ENCODE data around the gene SESN1.
"Not testable (repeated sequence)": the region's sequence is repeated elsewhere in the genome, so short reads cannot be mapped to it uniquely, and the experiment has no call there.

SESN1 gene

DNA sequence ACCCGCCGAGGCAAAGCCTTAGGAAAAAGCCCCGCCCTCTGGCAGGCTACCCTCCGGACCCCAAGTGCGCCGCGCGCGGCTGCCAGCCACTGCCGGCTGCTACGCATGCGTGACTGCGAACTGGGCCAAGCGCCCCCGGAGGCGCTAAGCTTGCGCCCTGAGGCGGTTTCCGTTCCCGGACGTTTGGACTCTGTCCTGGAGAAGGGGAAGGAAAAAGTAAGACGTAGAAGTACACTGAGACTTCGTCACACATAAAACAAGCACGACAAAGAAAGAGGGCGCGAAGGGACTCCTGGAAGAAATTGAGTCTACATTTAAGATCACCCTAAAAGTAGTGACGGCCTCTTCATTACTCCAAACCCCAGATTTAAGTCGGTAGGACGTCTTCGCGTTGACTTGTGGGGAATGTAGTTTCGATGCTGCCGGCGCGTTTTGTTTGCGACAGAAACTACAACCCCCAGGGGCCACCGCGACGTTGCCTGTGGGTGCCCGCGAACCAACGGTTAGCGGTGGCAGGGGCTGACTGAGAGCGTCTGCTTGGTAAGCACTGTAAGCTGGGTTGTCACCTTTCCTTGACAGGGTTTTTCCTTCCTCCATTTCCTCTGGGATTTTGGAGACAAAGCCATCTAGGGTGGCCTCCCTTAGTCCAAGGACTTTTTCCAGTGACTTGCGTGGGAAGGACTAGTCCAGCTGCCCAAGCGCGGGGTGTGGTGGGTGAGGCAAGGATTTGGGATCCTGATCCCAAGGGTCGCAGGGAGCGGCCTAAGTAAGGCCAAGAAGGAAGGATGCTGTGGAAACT, 589 bp upstream of the SESN1 start, which contains the start of gene CEP57L1:
Gene CEP57L1 (plus strand): TSS at position 472 of the 799 bp plus-strand sequence. CDS start 49,715 bp downstream, outside the sequence.
- DNase-seq (ENCODE audit: low spot score) = peak; percentile 98

DNA sequence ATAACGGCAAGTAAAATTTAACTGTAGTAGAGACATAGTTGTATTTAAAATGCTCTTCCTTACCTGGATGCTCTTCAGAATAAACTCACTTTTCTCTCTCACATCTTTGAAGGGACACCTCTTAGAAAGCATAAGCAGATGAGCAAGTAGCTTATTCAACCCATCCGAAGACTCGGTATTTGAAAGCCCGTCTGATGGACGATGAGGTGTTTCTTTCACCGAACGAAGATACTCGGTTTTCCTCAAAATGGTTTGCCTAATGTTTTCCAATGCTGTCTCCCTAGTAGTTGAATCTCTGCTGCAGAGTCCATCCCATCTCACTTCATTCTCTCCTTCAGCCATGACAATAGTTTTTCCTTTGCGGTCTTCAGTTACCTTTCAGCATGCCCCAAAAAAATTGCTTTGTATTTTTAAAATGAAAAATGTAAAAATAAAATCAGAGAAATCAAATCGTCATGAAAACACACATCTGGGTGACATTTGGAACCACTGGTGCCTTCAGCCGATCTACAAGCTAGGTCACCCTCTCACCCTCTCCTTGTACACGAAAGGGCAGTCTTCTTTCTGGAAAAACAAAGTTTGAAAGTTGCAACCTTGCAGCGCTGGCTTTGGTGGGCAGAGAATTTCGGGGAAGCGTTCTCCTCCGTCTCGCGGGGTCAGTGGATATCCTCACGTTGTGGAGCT, 772 bp downstream of the SESN1 start:
- DNase-seq (ENCODE audit: low spot score) = peak; percentile 65

DNA sequence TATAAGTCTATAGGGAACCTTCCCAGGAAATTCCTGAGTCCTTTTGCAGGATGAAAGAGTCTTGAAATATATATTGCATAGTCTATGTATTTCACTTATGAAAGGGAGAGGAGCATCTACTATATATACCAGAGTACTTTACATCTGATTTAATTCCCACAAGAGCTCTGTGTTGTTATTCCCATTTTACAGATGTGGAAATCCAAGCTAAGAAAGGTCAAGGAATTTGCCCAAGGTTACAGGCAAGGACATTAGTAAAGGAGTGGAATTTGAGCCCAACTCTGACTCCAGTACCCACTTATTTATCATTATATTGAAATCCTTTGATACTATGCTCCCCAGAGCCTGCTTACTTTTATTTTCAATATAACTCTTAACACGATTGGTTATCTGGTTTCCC, 2.6 kb downstream of the SESN1 start:
- DNase-seq (ENCODE audit: low spot score) = no peak

DNA sequence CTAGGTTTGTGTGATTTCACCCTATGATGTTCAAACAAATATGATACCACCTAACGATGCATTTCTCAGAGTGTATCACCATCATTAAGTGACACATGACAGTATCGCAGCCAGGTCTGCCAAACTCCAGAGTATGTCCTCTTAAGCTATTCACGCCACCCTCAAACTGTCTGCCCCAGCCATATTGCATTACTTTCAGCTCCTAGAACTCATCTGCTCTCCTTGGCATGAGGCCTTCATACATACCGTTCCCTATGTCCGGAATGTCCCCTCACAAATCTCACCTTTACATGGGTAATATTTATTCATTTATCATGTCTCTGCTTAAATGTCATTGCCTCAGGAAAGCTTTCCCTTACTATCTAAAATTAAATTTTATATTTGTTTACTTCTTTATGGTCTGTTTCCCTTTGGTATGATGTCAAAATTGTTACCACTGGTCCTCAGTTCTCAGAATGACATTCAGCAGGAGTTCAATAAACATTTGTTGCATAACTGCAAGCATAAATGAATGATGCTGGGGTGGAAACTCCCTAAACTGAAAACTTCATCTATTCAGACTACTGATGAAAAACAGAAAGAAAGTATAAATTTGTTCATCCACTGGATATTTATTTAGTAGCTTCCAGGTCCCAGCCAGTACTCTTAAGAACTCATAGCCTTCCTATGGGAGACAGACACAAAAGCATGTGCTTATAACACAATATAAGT, 3.2 kb downstream of the SESN1 start:
- DNase-seq (ENCODE audit: low spot score) = no peak

DNA sequence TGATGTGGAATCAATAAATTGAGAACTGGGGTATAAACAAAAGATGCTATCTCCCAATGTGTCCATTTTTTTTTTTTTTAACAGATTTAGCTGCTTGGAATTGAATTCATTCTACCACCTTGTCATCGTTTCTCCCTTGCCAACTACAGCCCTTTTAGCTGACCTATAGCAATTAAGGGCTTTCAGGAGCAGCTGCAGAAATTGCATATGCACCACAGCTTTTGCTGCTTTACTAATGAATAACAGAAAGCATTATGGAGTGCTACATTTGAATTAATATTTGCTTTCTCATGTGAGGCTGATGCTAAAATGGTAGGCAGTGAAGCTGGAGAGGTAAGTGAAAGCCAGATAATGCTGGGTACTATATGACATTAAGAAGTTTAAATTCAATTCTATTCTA, 5.7 kb downstream of the SESN1 start:
- DNase-seq (ENCODE audit: low spot score) = no peak

DNA sequence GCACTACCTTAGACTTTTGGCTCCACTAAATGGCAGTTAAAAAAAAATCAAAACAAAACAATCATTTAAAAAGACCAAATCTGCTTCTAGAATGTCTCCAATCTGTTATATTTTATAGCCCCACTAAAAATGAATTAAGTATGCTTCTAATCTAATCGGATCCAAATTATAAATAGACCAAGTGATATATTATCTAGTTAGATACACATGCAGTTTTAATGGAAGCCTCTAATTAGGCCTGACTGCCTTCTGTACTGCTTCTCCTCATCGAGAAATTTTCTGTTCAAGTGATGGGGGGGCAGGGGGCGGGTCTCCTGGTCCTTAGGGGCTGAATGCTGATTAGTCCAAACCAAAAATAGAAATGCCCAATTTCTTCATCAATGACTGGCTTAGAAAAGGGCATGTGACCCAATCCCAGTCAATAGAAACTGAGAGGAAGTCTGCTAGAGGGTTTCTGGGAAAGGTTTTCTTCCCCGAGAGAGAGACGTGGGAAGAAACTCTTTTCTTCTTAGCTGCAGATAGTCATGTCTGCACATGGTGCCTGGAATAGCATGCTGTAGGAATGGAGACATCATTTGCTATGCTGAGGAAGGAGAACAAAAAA, 6.9 kb downstream of the SESN1 start:
- DNase-seq (ENCODE audit: low spot score) = peak; percentile 42

DNA sequence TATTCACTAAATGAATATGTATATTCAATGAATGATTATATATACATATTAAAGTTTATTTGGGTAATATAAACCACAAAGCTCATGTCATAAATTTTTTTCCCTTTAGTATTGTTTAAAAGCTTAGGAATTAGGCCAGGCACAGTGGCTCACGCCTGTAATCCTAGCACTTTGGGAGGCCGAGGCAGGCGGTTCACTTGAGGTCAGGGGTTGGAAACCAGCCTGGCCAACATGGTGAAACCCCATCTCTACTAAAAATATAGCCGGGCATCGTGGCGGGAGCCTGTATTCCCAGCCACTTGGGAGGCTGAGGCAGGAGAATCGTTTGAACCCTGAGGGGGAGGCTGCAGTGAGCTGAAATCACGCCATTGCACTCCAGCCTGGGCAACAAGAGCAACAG, 10.5 kb downstream of the SESN1 start:
- DNase-seq (ENCODE audit: low spot score) = not testable (repeated sequence)

DNA sequence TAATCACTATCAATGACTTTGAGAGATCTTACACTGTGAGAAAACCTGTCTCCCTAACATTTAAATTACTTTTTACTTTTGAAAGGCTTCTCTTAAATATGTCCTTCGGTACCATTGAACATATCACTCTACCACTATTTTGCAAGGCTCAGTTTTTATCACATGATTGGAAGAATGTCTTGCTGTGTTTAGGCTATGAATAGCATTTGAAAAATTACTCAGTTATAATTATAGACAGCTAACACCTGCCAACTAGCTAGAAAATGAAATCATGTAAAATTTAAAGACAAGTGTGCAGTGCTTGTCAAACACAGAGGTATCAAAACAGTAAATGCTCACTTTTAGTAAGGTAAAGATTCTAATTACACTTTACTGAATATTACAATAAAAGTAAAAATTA, 11.0 kb downstream of the SESN1 start:
- DNase-seq (ENCODE audit: low spot score) = no peak

DNA sequence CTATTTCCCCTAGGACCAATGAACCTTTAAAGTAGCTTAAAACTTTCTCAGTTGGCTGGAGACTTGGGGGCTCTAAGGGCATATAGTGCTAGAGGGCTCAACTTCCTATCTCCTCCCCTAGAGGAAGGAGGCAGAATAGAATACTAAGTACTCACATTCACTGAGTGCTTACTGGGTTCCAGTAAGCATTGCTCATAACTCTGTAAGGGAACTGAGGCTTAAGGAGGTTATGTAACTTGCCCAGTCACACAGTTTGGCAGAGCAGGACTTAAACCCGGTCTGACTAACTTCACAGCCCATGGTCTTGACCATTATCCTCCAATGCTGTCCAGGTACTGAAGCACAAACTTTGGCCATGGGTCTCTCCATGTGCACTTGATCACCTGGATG, 12.5 kb downstream of the SESN1 start:
- DNase-seq (ENCODE audit: low spot score) = no peak

DNA sequence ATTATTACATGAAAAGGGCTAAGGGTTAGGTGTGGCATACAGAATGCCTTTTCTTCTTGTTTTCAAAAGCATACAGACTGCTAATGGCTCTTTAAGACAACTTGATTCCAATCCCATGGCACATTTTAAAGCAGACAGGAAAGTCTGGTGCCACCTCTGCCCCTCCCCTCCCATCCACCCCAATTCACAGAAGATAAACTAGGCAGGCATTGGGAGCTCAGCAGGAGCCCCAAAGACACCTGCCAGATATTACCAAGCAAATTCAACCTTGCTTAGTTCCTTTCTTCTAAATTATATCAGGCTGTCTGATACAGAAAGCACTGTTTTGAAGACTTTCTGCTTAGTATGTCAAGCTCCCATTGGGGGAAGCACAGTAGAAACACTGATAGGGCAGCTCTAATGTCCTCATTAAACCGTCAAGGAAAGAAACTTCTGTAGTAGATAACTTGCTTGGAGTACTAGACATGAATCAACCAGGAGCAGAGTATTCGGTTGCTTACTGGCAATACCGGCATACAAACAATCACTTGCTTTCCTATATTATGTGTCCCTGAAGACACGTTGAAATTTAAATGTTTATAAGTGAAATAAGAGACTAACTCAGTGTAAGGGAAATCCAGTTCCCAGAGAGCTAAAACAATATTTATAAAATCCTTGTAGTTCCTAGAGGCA, 13.0 kb downstream of the SESN1 start:
- DNase-seq (ENCODE audit: low spot score) = no peak

DNA sequence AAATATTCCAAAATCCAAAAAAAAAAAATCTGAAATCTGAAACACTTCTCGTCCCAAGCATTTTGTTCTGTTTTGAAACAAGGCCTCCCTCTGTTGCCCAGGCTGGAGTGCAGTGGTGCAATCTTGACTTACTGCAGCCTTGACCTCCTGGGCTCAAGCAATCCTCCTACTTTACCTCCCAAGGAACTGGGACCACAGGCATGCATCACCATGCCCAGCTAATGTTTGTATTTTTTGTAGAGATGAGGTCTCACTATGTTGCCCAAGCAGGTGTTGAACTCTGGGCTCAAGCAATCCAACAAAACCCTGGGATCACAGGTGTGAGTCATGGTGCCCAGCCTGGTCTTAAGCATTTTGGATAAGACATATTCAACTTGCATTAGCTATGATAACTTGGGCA, 13.6 kb downstream of the SESN1 start:
- DNase-seq (ENCODE audit: low spot score) = no peak

DNA sequence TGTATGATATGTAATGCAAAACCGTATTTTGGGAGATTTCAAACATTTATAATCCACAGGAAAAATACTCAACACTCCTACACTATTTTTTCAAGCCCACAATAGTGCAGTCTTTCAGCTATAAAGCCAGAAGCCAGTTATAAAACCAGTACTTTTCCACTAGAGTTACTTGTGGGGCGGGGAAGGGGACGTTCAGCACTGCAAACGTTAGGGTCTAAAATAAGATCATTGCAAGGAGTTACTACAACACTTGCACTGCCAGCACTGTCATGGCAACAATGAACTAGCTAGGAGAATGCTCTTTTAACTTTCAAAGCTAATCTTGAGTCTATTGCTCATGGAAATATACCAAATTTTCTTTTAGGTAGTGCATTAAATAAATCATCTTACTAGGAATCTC, 14.7 kb downstream of the SESN1 start:
- DNase-seq (ENCODE audit: low spot score) = no peak

DNA sequence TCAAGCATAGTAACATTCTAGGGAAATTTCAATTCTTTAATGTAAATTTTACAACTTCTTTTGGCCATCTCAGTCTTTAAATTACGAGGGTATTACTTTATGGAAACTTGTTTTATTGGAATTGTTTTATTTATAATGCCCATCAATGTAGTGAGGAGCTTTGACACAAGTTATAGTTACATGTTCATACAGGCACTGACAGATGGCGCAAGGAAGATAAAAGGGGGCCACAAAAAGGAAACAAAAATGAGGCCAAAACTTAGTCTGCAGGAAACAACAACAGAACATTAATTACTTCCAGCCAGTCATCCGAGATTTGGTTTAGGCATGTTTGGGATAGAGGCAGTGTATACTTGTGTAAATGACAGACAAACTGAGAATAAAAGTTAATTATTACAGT, 18.3 kb downstream of the SESN1 start:
- DNase-seq (ENCODE audit: low spot score) = no peak

DNA sequence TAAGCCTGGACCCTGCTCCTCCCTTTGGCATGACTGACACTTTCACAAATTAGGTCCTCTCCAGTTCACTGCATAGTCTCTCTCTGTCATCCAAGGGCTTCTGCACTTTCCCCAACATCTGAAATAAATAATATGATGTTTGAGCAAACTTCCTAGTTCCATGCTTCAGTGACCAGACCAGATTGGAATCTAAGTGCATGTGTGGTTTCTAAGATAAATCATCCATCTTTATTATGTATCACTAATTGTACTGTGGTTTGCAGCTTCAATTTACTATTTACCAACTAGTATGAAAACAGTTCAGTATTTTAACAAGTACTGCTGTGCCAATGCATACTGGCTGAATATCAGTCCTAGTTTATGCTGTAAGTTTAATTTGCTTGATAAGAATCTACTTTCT, 18.7 kb downstream of the SESN1 start:
- no peak for DNase-seq (ENCODE audit: low spot score)

DNA sequence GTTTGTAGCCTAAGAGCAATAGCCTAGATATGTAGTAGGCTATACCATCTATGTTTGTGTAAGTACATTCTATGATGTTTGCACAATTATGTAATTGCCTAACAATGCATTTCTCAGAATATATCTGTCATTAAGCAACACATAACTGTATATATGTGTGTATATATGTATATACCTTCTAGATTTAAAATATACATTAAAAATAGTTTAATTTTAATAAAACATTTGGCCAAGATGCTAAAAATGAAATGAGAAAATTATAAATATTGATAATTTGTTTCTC, 20.6 kb downstream of the SESN1 start:
- DNase-seq (ENCODE audit: low spot score) = no peak

DNA sequence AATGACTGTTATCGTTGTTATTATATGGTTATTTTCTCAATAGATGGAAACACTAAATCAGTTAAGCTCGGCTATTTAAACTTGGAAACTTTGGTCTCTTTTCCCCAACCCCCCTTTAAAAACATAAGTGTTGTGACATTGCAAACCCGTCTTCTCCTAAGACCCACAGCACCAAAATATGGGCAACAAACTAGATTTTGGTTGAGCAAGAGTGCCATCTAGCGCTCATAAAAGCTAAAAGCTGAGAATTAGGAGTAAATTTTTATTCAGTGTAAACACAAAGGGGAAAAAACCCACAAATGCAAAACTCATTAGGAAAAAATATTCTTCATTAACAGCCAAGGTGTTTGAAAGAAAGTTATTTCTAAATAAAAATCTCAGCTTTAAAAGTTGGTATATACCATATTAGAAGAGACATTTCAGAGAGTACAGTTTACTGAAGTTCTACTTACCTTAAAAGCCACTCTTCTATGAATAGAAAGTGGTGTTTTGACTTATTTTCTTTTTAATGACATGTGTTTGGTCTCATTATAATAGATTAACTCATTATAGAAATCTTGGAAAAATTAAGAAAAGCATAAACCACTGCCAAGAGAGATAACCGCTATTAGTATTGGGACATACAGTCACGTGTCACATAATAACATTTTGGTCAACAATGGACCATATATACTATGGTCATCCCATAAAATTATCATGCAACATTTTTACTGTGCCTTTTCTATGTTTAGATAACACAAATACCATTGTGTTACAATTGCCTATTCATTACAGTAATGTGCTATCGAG, 21.1 kb downstream of the SESN1 start:
- peak; percentile 93 for DNase-seq (ENCODE audit: low spot score)

DNA sequence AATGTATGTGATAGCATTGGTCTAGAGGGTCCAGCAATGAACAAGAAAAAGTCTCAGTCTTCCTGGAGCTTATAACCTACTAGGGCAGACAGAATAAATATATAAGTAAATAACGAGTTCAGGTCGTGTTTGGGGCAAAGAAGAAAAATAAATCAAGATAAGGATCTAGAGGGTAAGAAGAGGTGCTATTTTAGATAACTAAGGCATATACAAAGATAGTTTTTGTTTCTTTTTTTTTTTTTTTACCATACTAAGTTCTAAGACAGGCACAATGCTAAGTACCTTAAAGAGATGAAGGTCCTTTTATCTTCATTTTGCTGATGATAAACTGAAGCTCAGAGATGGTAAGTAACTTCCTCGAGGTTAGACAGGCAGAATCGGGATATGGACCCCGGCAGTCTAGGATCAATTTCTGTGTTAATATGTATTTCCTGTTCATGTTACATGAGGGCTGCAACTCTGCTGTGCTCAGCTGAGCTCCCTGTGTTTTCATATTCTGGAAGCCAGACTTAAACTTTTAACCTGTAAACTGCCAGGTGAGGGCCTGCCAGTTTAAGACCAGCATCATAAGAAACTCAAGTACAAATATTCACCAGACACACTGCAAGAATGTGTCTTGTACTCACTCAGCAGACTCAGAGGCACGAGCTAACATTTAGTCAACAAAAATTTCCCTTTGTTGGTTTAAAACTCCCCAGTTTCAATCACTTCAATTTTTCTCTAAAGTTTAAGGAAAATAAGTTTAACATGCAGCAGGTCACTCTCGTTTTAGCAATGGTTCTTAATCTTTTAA, 23.3 kb downstream of the SESN1 start:
- no peak for DNase-seq (ENCODE audit: low spot score)

DNA sequence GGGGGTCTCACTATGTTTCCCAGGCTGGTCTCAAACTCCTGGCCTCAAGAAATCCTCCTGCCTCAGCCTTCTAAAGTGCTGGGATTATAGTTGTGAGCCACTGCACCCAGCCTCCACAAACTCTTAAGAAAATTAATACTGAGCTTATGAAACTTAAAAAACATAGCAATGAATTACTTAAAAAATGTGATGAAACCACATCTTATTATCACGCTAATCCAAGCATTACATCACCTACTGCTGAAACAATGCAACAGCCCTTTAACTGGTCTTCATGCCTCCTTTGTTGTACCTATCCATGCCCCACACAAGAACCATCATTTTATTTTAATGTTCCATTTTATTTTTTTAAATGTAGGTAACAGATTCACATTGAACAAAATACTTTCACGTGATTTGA, 24.9 kb downstream of the SESN1 start:
- no peak for DNase-seq (ENCODE audit: low spot score)

DNA sequence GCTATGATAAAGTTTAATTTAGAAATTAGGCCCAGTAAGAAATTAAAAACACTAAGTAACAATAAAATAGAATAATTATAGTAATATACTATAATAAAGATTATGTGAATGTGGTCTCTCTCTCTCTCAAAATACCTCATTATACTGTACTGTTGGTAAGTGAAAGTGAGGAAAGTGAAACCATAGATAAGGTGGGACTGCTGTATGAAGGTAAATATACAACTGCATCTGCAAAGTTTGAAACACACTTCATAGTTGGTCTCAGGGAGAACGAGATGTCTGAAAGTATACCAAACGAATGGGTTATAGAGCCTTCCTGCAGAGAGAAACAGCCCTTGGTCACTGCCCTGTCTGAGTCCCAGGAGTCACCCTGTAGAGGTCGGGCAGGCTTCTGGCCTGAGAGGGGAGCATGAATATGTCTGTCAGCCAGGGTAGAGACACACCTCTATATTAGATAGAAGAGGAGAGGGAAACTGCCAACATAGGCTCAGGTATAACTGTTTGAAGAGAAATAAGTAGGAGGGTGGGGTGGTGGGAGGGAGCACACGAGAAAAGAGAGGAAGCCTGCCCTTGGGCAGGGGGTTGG, 31.8 kb downstream of the SESN1 start:
- DNase-seq (ENCODE audit: low spot score) = no peak

DNA sequence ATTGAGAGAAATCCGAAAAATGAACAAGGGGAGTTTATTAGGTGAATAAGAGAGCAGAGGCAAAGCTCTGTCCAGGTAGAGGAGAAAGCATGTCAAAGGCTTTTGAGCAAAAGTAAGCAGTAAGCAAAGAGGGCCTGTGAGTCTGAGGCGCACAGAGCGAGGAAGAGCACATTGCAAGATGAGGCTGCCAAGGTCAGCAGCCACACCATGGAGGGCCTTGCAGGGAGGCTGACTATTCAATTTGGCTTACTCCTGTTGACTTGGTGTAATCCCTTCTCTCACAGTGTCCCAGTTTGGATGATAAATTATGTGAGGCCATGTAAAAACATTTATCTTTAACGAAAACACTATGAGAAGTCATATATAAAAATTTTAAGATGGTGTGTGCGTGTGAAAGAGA, 32.4 kb downstream of the SESN1 start:
- no peak for DNase-seq (ENCODE audit: low spot score)
